Thyroid gland (tissue), 4 donors: Measurements from ENCODE around the gene ALG8.

Experiments used
- CTCF ChIP-seq, 6 experiments: fragments of 200-600 bp in 3 of 6; fragments of 450-650 bp in 3 of 6; sonication (generic) in 3 of 6; IDR thresholded peaks; one replicate each; pipeline ENCODE4 v1.5.1; 2016 to 2019; ENCODE audit warnings: antibody characterized with exemption in 6 of 6, mild to moderate bottlenecking in 2 of 6, inconsistent platforms in 1 of 6, moderate library complexity in 1 of 6
- POLR2A ChIP-seq, 2 donors: fragments of 450-650 bp; IDR thresholded peaks; one replicate each; pipeline ENCODE4 v1.6.1; 2017; ENCODE audit warnings: antibody characterized with exemption in 2 of 2, mild to moderate bottlenecking in 2 of 2, moderate library complexity in 1 of 2

- TF ChIP-seq CTCF (IDR thresholded peaks at IDR 0.05) (no peak), POLR2A (IDR thresholded peaks at IDR 0.05) (no peak)
These were observed 60.9 kb downstream of the ALG8 start for GRCh38 chr11:78078218-78079167.
